Neural crest cell (in vitro differentiated cells): ENCODE data around the gene PAK6. TPM values are rescaled to one million over a fixed set of nuclear protein-coding genes. Genes with fewer than 3 reads are reported as not detected.

Experiments used
- DNase-seq: peaks from one replicate; pipeline ENCODE4 v3.0.0; 2021; ENCODE audit warnings: low read depth, mixed read lengths, low spot score
- H3K27ac Mint-ChIP-seq: one replicate; pipeline ENCODE4 v1.8.0; 2021; ENCODE audit warnings: mild to moderate bottlenecking, mixed read lengths; ENCODE audit not compliant: unreplicated experiment
- H3K27me3 Mint-ChIP-seq: 2 replicates; pipeline ENCODE4 v1.8.0; 2021; ENCODE audit warnings: low read depth, mild to moderate bottlenecking, mixed read lengths
- H3K36me3 Mint-ChIP-seq: 2 replicates; pipeline ENCODE4 v1.8.0; 2021; ENCODE audit warnings: low read depth, mild to moderate bottlenecking, mixed read lengths
- H3K4me1 Mint-ChIP-seq: 2 replicates; pipeline ENCODE4 v1.8.0; 2021; ENCODE audit warnings: mixed read lengths
- H3K4me3 Mint-ChIP-seq: one replicate; pipeline ENCODE4 v1.8.0; 2021; ENCODE audit warnings: mild to moderate bottlenecking, mixed read lengths
- H3K9me3 Mint-ChIP-seq: 2 replicates; pipeline ENCODE4 v1.8.0; 2021; ENCODE audit warnings: mixed read lengths
- CTCF ChIP-seq: fragments of 200-600 bp; sonication (generic); conservative IDR thresholded peaks from 2 replicates; pipeline ENCODE4 v1.5.0; 2021; ENCODE audit warnings: antibody characterized with exemption, mild to moderate bottlenecking
- total RNA-seq: library from RNA; stranded (reverse); gene quantifications from 2 replicates; pipeline ENCODE4 v1.2.1, GENCODE V29; 2021

The PAK6 gene
- total RNA-seq, 1 donor from 2014 or later = 0.28 TPM

GRCh38 chr15:40235201-40235885 lies 3.5 kb upstream of the PAK6 start:
- Mint-ChIP-seq H3K4me1 (peaks cover 13% of the 10 kb centered on the region), H3K4me3 (no peak overlapping the region), H3K36me3 (no peaks in the 10 kb centered on the region), H3K9me3 (no peaks in the 10 kb centered on the region), H3K27ac (no peak overlapping the region), H3K27me3 (peaks cover 20% of the 10 kb centered on the region)
- no peak for TF ChIP-seq CTCF
- no peak for DNase-seq

- Mint-ChIP-seq H3K4me3 (peak overlapping the region; percentile 77), H3K27ac (no peak overlapping the region), H3K9me3 (no peaks in the 10 kb centered on the region), H3K36me3 (no peaks in the 10 kb centered on the region), H3K27me3 (peaks cover 20% of the 10 kb centered on the region), H3K4me1 (peaks cover 13% of the 10 kb centered on the region)
- DNase-seq = no peak
- no peak for TF ChIP-seq CTCF
Observed at GRCh38 chr15:40239404-40239692, 485 bp downstream of the PAK6 start.

- Mint-ChIP-seq H3K27ac (no peak overlapping the region), H3K9me3 (no peaks in the 10 kb centered on the region), H3K36me3 (no peaks in the 10 kb centered on the region), H3K4me3 (peak overlapping the region; percentile 77), H3K4me1 (peaks cover 13% of the 10 kb centered on the region), H3K27me3 (peaks cover 20% of the 10 kb centered on the region)
- no peak for TF ChIP-seq CTCF
- no peak for DNase-seq
Observed at GRCh38 chr15:40239693-40240618, 1.1 kb downstream of the PAK6 start.

GRCh38 chr15:40240619-40241221 lies 1.9 kb downstream of the PAK6 start:
- Mint-ChIP-seq H3K4me1 (peaks cover 13% of the 10 kb centered on the region), H3K36me3 (no peaks in the 10 kb centered on the region), H3K27ac (no peak overlapping the region), H3K27me3 (peaks cover 20% of the 10 kb centered on the region), H3K4me3 (no peak overlapping the region), H3K9me3 (no peaks in the 10 kb centered on the region)
- no peak for TF ChIP-seq CTCF
- DNase-seq = no peak

- Mint-ChIP-seq H3K9me3 (no peaks in the 10 kb centered on the region), H3K4me3 (no peak overlapping the region), H3K36me3 (no peaks in the 10 kb centered on the region), H3K4me1 (peaks cover 13% of the 10 kb centered on the region), H3K27me3 (peaks cover 20% of the 10 kb centered on the region), H3K27ac (no peak overlapping the region)
- DNase-seq = no peak
- TF ChIP-seq CTCF = no peak
Observed at GRCh38 chr15:40241269-40242212, 2.7 kb downstream of the PAK6 start.
